H1 (cell line): ENCODE measurements around the gene ADARB2. TPM values are rescaled to one million over a fixed set of nuclear protein-coding genes. Genes with fewer than 3 reads are reported as not detected.

Experiments
- CTCF ChIA-PET: fragments of 300-600 bp; sonication (Branson Sonifier 250); formaldehyde crosslinking; loops from one replicate; lab custom pipeline; 2021; ENCODE audit not compliant: partially characterized antibody; lab: Charles Lee
- POLR2A ChIA-PET: fragments of 300-600 bp; sonication (Branson Sonifier 250); formaldehyde crosslinking; loops from one replicate; lab custom pipeline; 2021; ENCODE audit warnings: inconsistent platforms; ENCODE audit not compliant: partially characterized antibody; lab: Charles Lee
- DNase-seq, 2 experiments: peaks; one replicate each; pipeline versions ENCODE4 v3.0.0 to v3.0.0-alpha.2; 2010 to 2022; ENCODE audit warnings: low spot score in 2 of 2, low read depth in 1 of 2, mixed read lengths in 1 of 2
- FAIRE-seq: peaks from 2 replicates; lab custom pipeline; 2011; peaks lifted over from hg19 to GRCh38; lab: Jason Lieb, UNC
- H2AFZ ChIP-seq: 2 replicates; pipeline ENCODE4 v1.8.1; 2012; ENCODE audit warnings: low read length, inconsistent platforms
- H2AK5ac ChIP-seq: 2 replicates; pipeline ENCODE4 v1.6.1; 2013; ENCODE audit warnings: low read depth, low read length
- H2BK120ac ChIP-seq: replicated peaks from 2 replicates; pipeline ENCODE3; 2013; ENCODE audit warnings: low read depth, low read length, inconsistent platforms
- H2BK12ac ChIP-seq: 2 replicates; pipeline ENCODE4 v1.6.1; 2013; ENCODE audit warnings: low read depth, low read length
- H2BK15ac ChIP-seq: 2 replicates; pipeline ENCODE4 v1.6.1; 2013; ENCODE audit warnings: low read length
- H2BK20ac ChIP-seq: 2 replicates; pipeline ENCODE4 v1.6.1; 2013; ENCODE audit warnings: low read length
- H2BK5ac ChIP-seq: 2 replicates; pipeline ENCODE4 v1.6.1; 2013; ENCODE audit warnings: low read depth, low read length
- H3K14ac ChIP-seq: 2 replicates; pipeline ENCODE4 v1.6.1; 2013; ENCODE audit warnings: inconsistent platforms; ENCODE audit not compliant: insufficient read length
- H3K18ac ChIP-seq: 2 replicates; pipeline ENCODE4 v1.6.1; 2013; ENCODE audit warnings: low read length; ENCODE audit errors: extremely low read depth
- H3K23ac ChIP-seq: 2 replicates; pipeline ENCODE4 v1.6.1; 2013; ENCODE audit warnings: inconsistent platforms; ENCODE audit not compliant: insufficient read length
- H3K23me2 ChIP-seq: 2 replicates; pipeline ENCODE4 v1.6.1; 2013; ENCODE audit warnings: low read depth, low read length
- H3K27ac ChIP-seq: 2 replicates; pipeline ENCODE4 v1.6.1; 2011; ENCODE audit warnings: low read depth, low read length, inconsistent platforms
- H3K27me3 ChIP-seq, 4 experiments: replicated peaks in 1 of 4; 1 replicate in 1 of 4; 2 replicates in 3 of 4; pipeline versions ENCODE4 v1.6.1 to v1.8.1; 2011 to 2013; ENCODE audit warnings: low read length in 3 of 4, mild to moderate bottlenecking in 3 of 4, inconsistent platforms in 2 of 4, mixed read lengths in 2 of 4, moderate library complexity in 1 of 4; ENCODE audit not compliant: control insufficient read depth in 3 of 4, insufficient read depth in 3 of 4; ENCODE audit errors: extremely low read depth in 1 of 4
- H3K36me3 ChIP-seq, 4 experiments: 2 replicates each; pipeline versions ENCODE4 v1.6.1 to v1.8.1; 2011 to 2013; ENCODE audit warnings: mild to moderate bottlenecking in 4 of 4, low read length in 3 of 4, moderate library complexity in 2 of 4, control low read depth in 1 of 4, inconsistent platforms in 1 of 4; ENCODE audit not compliant: insufficient read depth in 4 of 4, control insufficient read depth in 2 of 4
- H3K4ac ChIP-seq: replicated peaks from 2 replicates; pipeline ENCODE3; 2013; ENCODE audit warnings: low read length, low read depth, mixed read lengths, inconsistent platforms; ENCODE audit not compliant: insufficient read length
- H3K4me1 ChIP-seq, 4 experiments: replicated peaks in 1 of 4; 1 replicate in 1 of 4; 2 replicates in 3 of 4; pipeline versions ENCODE4 v1.6.1 to v1.8.1; 2011 to 2013; ENCODE audit warnings: low read length in 3 of 4, inconsistent platforms in 2 of 4, mixed read lengths in 1 of 4; ENCODE audit not compliant: insufficient read depth in 4 of 4, control insufficient read depth in 3 of 4
- H3K4me2 ChIP-seq, 2 experiments: 2 replicates each; pipeline versions ENCODE4 v1.6.1 to v1.8.1; 2011 to 2013; ENCODE audit warnings: low read depth in 2 of 2, low read length in 2 of 2, control low read depth in 1 of 2, inconsistent platforms in 1 of 2, mild to moderate bottlenecking in 1 of 2; ENCODE audit not compliant: insufficient read depth in 1 of 2
- H3K4me3 ChIP-seq, 4 experiments: fragments of 200-600, 300-600 bp in 1 of 4; sonication (generic), shearing (Covaris generic), sonication (Bioruptor Twin) in 1 of 4; 2 replicates each; pipeline versions ENCODE4 v1.5.1 to v1.8.1; 2011 to 2016; ENCODE audit warnings: low read length in 4 of 4, low read depth in 3 of 4, control low read depth in 2 of 4, inconsistent platforms in 2 of 4, mild to moderate bottlenecking in 2 of 4, mixed read lengths in 1 of 4, moderate library complexity in 1 of 4; ENCODE audit not compliant: insufficient read depth in 2 of 4; ENCODE audit errors: extremely low read depth in 1 of 4
- H3K56ac ChIP-seq: replicated peaks from 2 replicates; pipeline ENCODE3; 2013; ENCODE audit warnings: low read depth, mild to moderate bottlenecking, mixed read lengths, low read length, inconsistent platforms; ENCODE audit not compliant: insufficient read length
- H3K79me1 ChIP-seq: 2 replicates; pipeline ENCODE4 v1.6.1; 2013; ENCODE audit warnings: low read depth, low read length, control low read depth
- H3K79me2 ChIP-seq, 2 experiments: 2 replicates each; pipeline versions ENCODE4 v1.6.1 to v1.8.1; 2012 to 2013; ENCODE audit warnings: low read length in 2 of 2, mild to moderate bottlenecking in 2 of 2, inconsistent platforms in 1 of 2; ENCODE audit not compliant: insufficient read depth in 2 of 2, control insufficient read depth in 1 of 2
- H3K9ac ChIP-seq, 4 experiments: replicated peaks in 1 of 4; 1 replicate in 1 of 4; 2 replicates in 3 of 4; pipeline versions ENCODE4 v1.6.1 to v1.8.1; 2011 to 2013; ENCODE audit warnings: low read depth in 3 of 4, low read length in 3 of 4, control low read depth in 2 of 4, mild to moderate bottlenecking in 2 of 4, moderate library complexity in 2 of 4, inconsistent platforms in 1 of 4; ENCODE audit errors: extremely low read depth in 1 of 4
- H3K9me3 ChIP-seq, 2 experiments: 2 replicates each; pipeline versions ENCODE4 v1.6.1 to v1.8.1; 2012 to 2013; ENCODE audit warnings: mild to moderate bottlenecking in 2 of 2, moderate library complexity in 2 of 2, control low read depth in 1 of 2, inconsistent platforms in 1 of 2, low read depth in 1 of 2, low read length in 1 of 2, mixed read lengths in 1 of 2; ENCODE audit not compliant: insufficient read depth in 2 of 2
- H4K20me1 ChIP-seq, 2 experiments: replicated peaks in 1 of 2; 2 replicates each; pipeline versions ENCODE3 to v1.8.1; 2011 to 2013; ENCODE audit warnings: inconsistent platforms in 2 of 2, low read length in 2 of 2, mild to moderate bottlenecking in 1 of 2; ENCODE audit not compliant: insufficient read depth in 2 of 2, control insufficient read depth in 1 of 2
- H4K5ac ChIP-seq: 2 replicates; pipeline ENCODE4 v1.6.1; 2013; ENCODE audit warnings: low read length, low read depth, mixed read lengths, inconsistent platforms; ENCODE audit not compliant: insufficient read length
- H4K8ac ChIP-seq: 2 replicates; pipeline ENCODE4 v1.8.0; 2013; ENCODE audit warnings: mild to moderate bottlenecking, moderate library complexity, low read length, inconsistent platforms; ENCODE audit not compliant: insufficient read depth; ENCODE audit errors: extremely low read depth
- H4K91ac ChIP-seq: replicated peaks from 2 replicates; pipeline ENCODE3; 2013; ENCODE audit warnings: low read length, mixed read lengths, inconsistent platforms; ENCODE audit not compliant: insufficient read length
- CHD1 ChIP-seq: IDR thresholded peaks from 2 replicates; pipeline ENCODE4 v1.6.1; 2012; ENCODE audit warnings: low read depth, low read length, improper control_type of control experiment
- GABPA ChIP-seq: IDR thresholded peaks from 2 replicates; pipeline ENCODE4 v1.6.1; 2011; ENCODE audit warnings: mild to moderate bottlenecking, low read length, moderate library complexity, borderline replicate concordance; ENCODE audit not compliant: insufficient read depth
- GTF2F1 ChIP-seq: IDR thresholded peaks from 2 replicates; pipeline ENCODE4 v1.6.1; 2012; ENCODE audit warnings: low read depth, low read length, improper control_type of control experiment, borderline replicate concordance
- POLR2A ChIP-seq, 2 experiments: IDR thresholded peaks; 1 replicate in 1 of 2; 2 replicates in 1 of 2; pipeline ENCODE4 v1.6.1; 2011; ENCODE audit warnings: low read depth in 2 of 2, low read length in 2 of 2, mild to moderate bottlenecking in 2 of 2; ENCODE audit errors: control extremely low read depth in 1 of 2
- RNF2 ChIP-seq: fragments of 200-900, 300-1000 bp; sonication (generic); IDR thresholded peaks from 2 replicates; pipeline ENCODE4 v1.7.1; 2016; ENCODE audit warnings: borderline replicate concordance, low read depth, mild to moderate bottlenecking, antibody characterized with exemption, low read length; ENCODE audit not compliant: poor library complexity, severe bottlenecking; ENCODE audit errors: missing control alignments
- RXRA ChIP-seq: IDR thresholded peaks from 2 replicates; pipeline ENCODE4 v1.6.1; 2011; ENCODE audit warnings: low read depth, mild to moderate bottlenecking, low read length, moderate library complexity; ENCODE audit not compliant: insufficient read depth
- SIN3A ChIP-seq, 2 experiments: IDR thresholded peaks in 1 of 2; conservative IDR thresholded peaks in 1 of 2; 2 replicates each; pipeline ENCODE4 v1.6.1; 2011 to 2012; ENCODE audit warnings: low read length in 2 of 2, improper control_type of control experiment in 1 of 2, low read depth in 1 of 2, mild to moderate bottlenecking in 1 of 2
- TAF1 ChIP-seq: IDR thresholded peaks from 2 replicates; pipeline ENCODE4 v1.6.1; 2011; ENCODE audit warnings: mild to moderate bottlenecking, low read depth, low read length
- TAF7 ChIP-seq: optimal IDR thresholded peaks from 2 replicates; pipeline ENCODE3; 2011; ENCODE audit warnings: low read depth, mild to moderate bottlenecking, inconsistent platforms, low read length, moderate library complexity, borderline replicate concordance
- ZNF274 ChIP-seq: IDR thresholded peaks from 2 replicates; pipeline ENCODE4 v1.7.0; 2012; ENCODE audit warnings: low read length, borderline replicate concordance; ENCODE audit errors: extremely low read depth
- WGBS, 2 experiments: shearing (Covaris generic) in 1 of 2; methylation state at CpG; one replicate each; pipeline versions ENCODE4 v1.1.6 to v1.1.7; 2013 to 2015; ENCODE audit warnings: low lambda C conversion rate in 2 of 2, mixed read lengths in 2 of 2, inconsistent platforms in 1 of 2, low coverage in 1 of 2, missing lambda C conversion rate in 1 of 2; ENCODE audit not compliant: insufficient replicate concordance in 2 of 2, insufficient coverage in 1 of 2, insufficient read length in 1 of 2; ENCODE audit errors: extremely low coverage in 1 of 2, missing lambda C conversion rate in 1 of 2; 5-methylcytosine and 5-hydroxymethylcytosine counted together
- polyA plus RNA-seq, 7 experiments: library from polyadenylated mRNA; depleted of rRNA in 3 of 7; stranded (reverse) in 5 of 7; unstranded in 2 of 7; fragments of >200 nt in 5 of 7; fragments of 200-250 nt in 2 of 7; gene quantifications; 1 replicate in 5 of 7; 2 replicates in 1 of 7; 4 replicates in 1 of 7; pipeline versions ENCODE4 v1.2.1 to v1.2.3, GENCODE V29; 2011 to 2013; ENCODE audit warnings: missing spikeins in 2 of 7, mixed read lengths in 2 of 7
- total RNA-seq: library from RNA; stranded (reverse); fragmentation: NEBNext Ultra II Directional; extraction: Animal tissue kit (Norgen Biotek cat#: 25700); gene quantifications from 2 replicates; pipeline ENCODE4 v1.2.1, GENCODE V29; 2021
- TF ChIP-seq, protein P1 (sequence below): IDR thresholded peaks from 2 replicates; pipeline ENCODE4 v1.6.1; 2011; ENCODE audit warnings: low read length, improper control_type of control experiment

The ADARB2 gene
- total and polyA plus RNA-seq, 2 of the 8 experiments (the other 6 are each of a cell fraction or from before 2014, with no cell fraction given) = 2.2 to 2.8 TPM

DNA sequence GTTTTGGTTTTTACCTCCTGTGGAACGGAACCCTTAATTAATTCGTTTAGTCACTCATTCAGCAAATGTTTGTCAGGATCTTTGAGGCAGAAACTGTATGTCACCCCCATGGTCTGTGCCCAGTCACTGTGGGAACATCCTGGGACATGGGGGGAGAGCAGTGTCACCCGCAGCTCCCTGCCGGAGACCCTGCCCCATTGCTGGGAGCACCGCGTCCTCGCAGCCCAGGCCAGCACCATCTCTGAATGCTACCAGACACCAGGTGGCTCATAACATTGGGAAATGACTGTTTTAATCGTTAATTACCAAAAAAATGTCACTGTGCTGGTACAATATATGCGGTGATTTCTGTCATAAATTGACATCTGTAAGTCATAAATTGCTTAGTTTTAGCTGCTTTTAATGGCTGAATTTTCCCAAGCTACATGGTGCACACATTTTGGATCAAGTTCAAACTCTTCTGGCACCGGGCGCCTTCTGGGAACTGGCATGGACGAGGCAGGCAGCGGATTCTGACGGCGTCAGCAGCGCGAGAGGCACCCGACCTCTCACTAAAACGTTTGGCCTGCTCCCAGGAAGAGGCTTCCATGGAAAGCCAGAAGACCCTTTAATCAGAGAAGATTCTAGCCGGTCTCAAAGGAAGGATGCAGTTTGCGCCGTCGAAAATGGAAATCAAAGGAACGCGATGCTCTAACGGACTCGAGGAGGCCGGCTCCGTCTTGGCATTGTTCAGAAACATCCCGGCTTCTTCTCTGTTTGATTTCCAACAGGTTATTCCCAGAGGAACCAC, 184.2 kb downstream of the ADARB2 start:
- Histone ChIP-seq H3K23me2 (no peaks in the 10 kb centered on the region), H2BK12ac (no peak overlapping the region), H2BK120ac (no peak overlapping the region), H2AFZ (no peak overlapping the region), H3K4me2 (no peak overlapping the region), H3K4me3 (no peak overlapping the region), H3K79me2 (no peaks in the 10 kb centered on the region), H4K8ac (no peak overlapping the region), H2BK15ac (no peak overlapping the region), H3K9me3 (peaks cover 0 to 7% of the 10 kb centered on the region in 2 experiments; a peak in 2 of 4 replicates), H4K20me1 (peaks cover 0 to 3% of the 10 kb centered on the region in 2 experiments), H3K14ac (no peak overlapping the region), H2AK5ac (no peak overlapping the region), H4K91ac (no peak overlapping the region), H3K23ac (no peak overlapping the region), H3K27ac (no peak overlapping the region), H3K27me3 (peaks cover 0 to 2% (median 0%) of the 10 kb centered on the region in 4 experiments; a peak in 2 of 7 replicates), H3K79me1 (no peaks in the 10 kb centered on the region), H2BK20ac (no peak overlapping the region), H3K4ac (no peak overlapping the region), H3K9ac (no peak overlapping the region), H3K36me3 (no peaks in the 10 kb centered on the region), H2BK5ac (no peak overlapping the region), H4K5ac (no peak overlapping the region), H3K4me1 (no peaks in the 10 kb centered on the region; a peak in 1 of 7 replicates), H3K56ac (no peak overlapping the region), H3K18ac (no peak overlapping the region)
- CTCF ChIA-PET = no interaction called here
- FAIRE-seq (no peak), DNase-seq (no peak)
- 83% methylated on average over 30 of the region's 30 CpGs; no CpG with 5 or more reads in 1 of the 2 experiments for WGBS, 2 experiments
- POLR2A ChIA-PET = no interaction called here
- TF ChIP-seq RXRA (no peak), POLR2A (IDR thresholded peaks at IDR 0.05; ENCODE audit: control extremely low read depth in 1 of 2, low read depth in 2 of 2, low read length in 2 of 2) (no peak), RNF2 (no peak), SIN3A (conservative IDR thresholded peaks at IDR 0.05 in 1 of 2, IDR thresholded peaks at IDR 0.05 in 1 of 2; ENCODE audit: low read depth in 1 of 2, low read length in 2 of 2) (no peak), ZNF274 (no peak), GABPA (no peak), CHD1 (no peak), TAF1 (no peak), TAF7 (no peak), GTF2F1 (no peak)
- TF ChIP-seq, protein P1, sequence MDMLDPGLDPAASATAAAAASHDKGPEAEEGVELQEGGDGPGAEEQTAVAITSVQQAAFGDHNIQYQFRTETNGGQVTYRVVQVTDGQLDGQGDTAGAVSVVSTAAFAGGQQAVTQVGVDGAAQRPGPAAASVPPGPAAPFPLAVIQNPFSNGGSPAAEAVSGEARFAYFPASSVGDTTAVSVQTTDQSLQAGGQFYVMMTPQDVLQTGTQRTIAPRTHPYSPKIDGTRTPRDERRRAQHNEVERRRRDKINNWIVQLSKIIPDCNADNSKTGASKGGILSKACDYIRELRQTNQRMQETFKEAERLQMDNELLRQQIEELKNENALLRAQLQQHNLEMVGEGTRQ = no peak
